H1 (cell line): ENCODE data around the gene CAMTA2. TPM values are rescaled to one million over a fixed set of nuclear protein-coding genes. Genes with fewer than 3 reads are reported as not detected.
A peak's percentile ranks its signal among the peaks of the same experiment; 100 is the strongest.

Experiments used
- CHD2 ChIP-seq: IDR thresholded peaks from 2 replicates; pipeline ENCODE4 v1.6.1; 2012; ENCODE audit warnings: low read length, improper control_type of control experiment
- PHF8 ChIP-seq: fragments of 200-600 bp; sonication (generic); conservative IDR thresholded peaks from 2 replicates; pipeline ENCODE4 v1.7.1; 2012; ENCODE audit warnings: low read depth, mild to moderate bottlenecking, inconsistent platforms, low read length, moderate library complexity
- POU5F1 ChIP-seq: IDR thresholded peaks from 2 replicates; pipeline ENCODE4 v1.6.1; 2011; ENCODE audit warnings: low read depth, mild to moderate bottlenecking, low read length, moderate library complexity
- SP4 ChIP-seq: IDR thresholded peaks from 2 replicates; pipeline ENCODE4 v1.6.1; 2012; ENCODE audit warnings: low read length, inconsistent platforms
- polyA plus RNA-seq, 7 experiments: library from polyadenylated mRNA; depleted of rRNA in 3 of 7; stranded (reverse) in 5 of 7; unstranded in 2 of 7; fragments of >200 nt in 5 of 7; fragments of 200-250 nt in 2 of 7; gene quantifications; 1 replicate in 5 of 7; 2 replicates in 1 of 7; 4 replicates in 1 of 7; pipeline versions ENCODE4 v1.2.1 to v1.2.3, GENCODE V29; 2011 to 2013; ENCODE audit warnings: missing spikeins in 2 of 7, mixed read lengths in 2 of 7
- total RNA-seq: library from RNA; stranded (reverse); fragmentation: NEBNext Ultra II Directional; extraction: Animal tissue kit (Norgen Biotek cat#: 25700); gene quantifications from 2 replicates; pipeline ENCODE4 v1.2.1, GENCODE V29; 2021

The CAMTA2 gene
- total and polyA plus RNA-seq, 2 of the 8 experiments (the other 6 are each of a cell fraction or from before 2014, with no cell fraction given): 5.5 to 12.0 TPM

DNA sequence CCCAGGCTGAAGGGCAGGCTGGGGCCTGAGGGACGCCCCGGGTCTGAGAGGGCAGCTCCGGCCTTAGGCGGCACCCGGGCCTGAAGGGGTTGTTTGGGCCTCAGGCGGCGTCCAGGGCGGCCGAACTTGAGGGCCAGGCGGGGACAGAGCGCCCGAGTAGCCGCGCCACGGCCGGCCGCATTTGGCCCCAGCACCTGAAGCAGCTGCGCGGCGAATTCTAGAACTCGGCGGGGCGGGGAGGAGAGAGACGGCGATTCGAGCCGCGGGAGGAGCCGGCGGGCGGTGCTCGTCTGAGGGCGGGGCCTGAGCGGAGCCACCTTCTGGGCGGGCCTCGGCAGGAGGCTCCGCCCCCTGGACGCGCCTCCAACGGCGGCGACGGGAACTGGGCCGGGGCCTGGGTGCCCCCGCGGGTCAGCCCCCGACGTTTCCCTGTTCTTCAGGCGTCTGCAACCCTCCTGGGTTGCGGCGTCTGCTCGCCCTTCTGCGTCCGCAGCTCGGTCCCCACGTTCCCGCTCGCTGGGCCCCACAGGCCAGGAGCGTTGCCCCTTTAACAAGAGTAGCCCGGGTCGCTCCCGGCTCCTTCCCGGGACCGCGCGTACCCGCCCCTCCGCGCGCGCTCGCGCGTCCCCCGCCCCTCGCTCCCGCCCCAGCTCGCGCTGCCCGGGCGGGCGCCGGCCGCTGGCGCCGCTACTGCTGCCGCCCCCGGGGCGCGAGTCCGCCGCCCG is 10.0 kb upstream of the CAMTA2 start, which contains the start of the genes INCA1 and KIF1C (continued):
- TF ChIP-seq CHD2 (no peak), PHF8 (peak; percentile 60), POU5F1 (no peak), SP4 (peak; percentile 79; the same call in 1 of the 2 replicates)
